ENCODE measurements around the gene CLDN20. TPM values are rescaled to one million over a fixed set of nuclear protein-coding genes. Genes with fewer than 3 reads are reported as not detected.
A peak's percentile ranks its signal among the peaks of the same experiment; 100 is the strongest.

The CLDN20 gene
- total and polyA plus RNA-seq, 2 of the 4 experiments (the other 2 are of a cell fraction) = not detected

DNA sequence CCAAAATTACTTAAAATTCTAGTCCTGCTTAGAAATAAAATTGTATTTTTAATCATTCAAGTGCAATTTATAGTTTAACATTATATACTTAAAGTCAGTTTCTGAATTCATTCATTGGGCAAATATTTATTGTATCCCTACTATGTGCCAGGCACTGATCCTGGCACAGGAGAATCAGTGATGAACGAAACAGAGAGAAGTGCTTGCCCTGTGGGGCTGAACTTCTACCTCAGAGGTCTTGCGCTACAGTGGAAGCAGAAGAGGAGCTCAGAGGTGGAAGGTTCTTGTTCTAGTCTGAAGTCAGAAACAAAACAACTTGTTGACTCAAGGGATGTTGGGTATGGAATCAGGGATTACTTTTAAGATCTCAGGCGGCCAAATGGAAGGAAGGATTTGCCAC lies 6.0 kb downstream of the CLDN20 start:
- Histone ChIP-seq H3K27ac (ENCODE audit: insufficient read depth, low read length) (no peak overlapping the region), H2BK5ac (ENCODE audit: low read depth, low read length, poor library complexity, severe bottlenecking) (no peak overlapping the region), H3K18ac (ENCODE audit: low read depth, low read length) (no peak overlapping the region), H3K14ac (replicated peaks; ENCODE audit: low read depth, low read length) (no peak overlapping the region), H3K4me3 (ENCODE audit: insufficient read depth, low read depth, low read length) (no peak overlapping the region), H2BK20ac (ENCODE audit: low read depth, low read length) (no peak overlapping the region), H2BK15ac (ENCODE audit: low read depth, low read length) (no peak overlapping the region), H4K5ac (ENCODE audit: low read depth, low read length) (0 out of 2 replicates have a peak overlapping the region, but pooled peaks have one; percentile 42), H3K9me3 (ENCODE audit: control insufficient read depth, insufficient read depth, low read length) (no peaks in the 10 kb centered on the region), H3K23ac (ENCODE audit: low read depth, low read length) (no peak overlapping the region), H3K4me1 (ENCODE audit: control insufficient read depth, insufficient read depth, low read length) (peaks cover 12% of the 10 kb centered on the region), H3K56ac (ENCODE audit: extremely low read depth, insufficient read depth, low read length) (no peak overlapping the region), H2AK5ac (ENCODE audit: low read depth, low read length) (no peak overlapping the region), H3K9me1 (ENCODE audit: insufficient read depth, low read length) (peaks cover 3% of the 10 kb centered on the region; the same call in 1 of the 2 replicates), H3K4me2 (ENCODE audit: low read depth, low read length) (no peak overlapping the region), H4K8ac (ENCODE audit: low read depth in 2 of 2, low read length in 2 of 2) (no peak overlapping the region), H3K4ac (ENCODE audit: low read depth, low read length) (no peak overlapping the region), H2AK9ac (replicated peaks; ENCODE audit: low read depth, low read length, poor library complexity) (no peak overlapping the region), H3K36me3 (ENCODE audit: control insufficient read depth, insufficient read depth, low read length) (no peaks in the 10 kb centered on the region; the same call in 1 of the 2 replicates), H3K27me3 (ENCODE audit: control insufficient read depth, insufficient read depth, low read length) (no peaks in the 10 kb centered on the region), H4K20me1 (ENCODE audit: insufficient read depth, low read length) (0 out of 2 replicates have a peak, but pooled peaks cover 3% of the 10 kb centered on the region), H4K91ac (ENCODE audit: insufficient read depth, low read depth, low read length) (no peak overlapping the region), H3K79me1 (ENCODE audit: low read depth in 1 of 2, low read length in 2 of 2) (peaks cover 19 to 34% of the 10 kb centered on the region in 2 experiments), H2AFZ (replicated peaks; ENCODE audit: low read length, poor library complexity) (no peak overlapping the region), H2BK120ac (ENCODE audit: low read depth, low read length) (no peak overlapping the region), H3K9ac (ENCODE audit: low read depth, low read length) (no peak overlapping the region)
- WGBS, 2 experiments (ENCODE audit: extremely low coverage in 2 of 2, insufficient read length in 1 of 2) = 80% methylated on average over 1 of the region's 3 CpGs; no CpG with 5 or more reads in 1 of the 2 experiments
- intact Hi-C loops (cut with micrococcal nuclease) (no loop called here), dilution Hi-C loops (cut with HindIII; ENCODE audit: low sequenced_read_pairs, unreplicated experiment) (no loop called here), in situ Hi-C loops (cut with MboI; ENCODE audit: low sequenced_read_pairs) (no loop called here)
- no peak for ATAC-seq (ENCODE audit: low read depth)
- no peak for TF ChIP-seq SMC3 (IDR thresholded peaks at IDR 0.05; ENCODE audit: low read depth, low read length)
- no TSS peak for BruUV-seq (replicated peaks)
- no peak for DNase-seq
- ChIA-PET POLR2A (ENCODE audit: unreplicated experiment) (no interaction called here), CTCF (interaction anchor here (0.7 kb wide), 1 partner anchor 226 kb away, joined by 3 read pairs; no protein-coding TSS in a partner anchor)

Data from IMR-90 (cell line).